HEK293 (cell line): ENCODE measurements around the gene ABCA12.

ENCODE experiments used
- CTCF ChIA-PET: fragments of 350-600 bp; formaldehyde crosslinking; extraction: SDS; loops from one replicate; lab custom pipeline; 2021; ENCODE audit warnings: antibody characterized with exemption; lab: Yijun Ruan, JAX
- POLR2A ChIA-PET: fragments of 300-600 bp; formaldehyde crosslinking; extraction: SDS; loops from one replicate; lab custom pipeline; 2020; ENCODE audit warnings: antibody characterized with exemption, inconsistent platforms; lab: Yijun Ruan, JAX
- H3K27ac ChIP-seq: fragments of 200-500 bp; sonication (Bioruptor generic); 2 replicates; pipeline ENCODE4 v1.5.1; 2014; ENCODE audit warnings: low read depth, low read length, control low read depth, inconsistent platforms; ENCODE audit errors: extremely low read depth
- H3K36me3 ChIP-seq, 2 experiments: fragments of 200-500 bp in 1 of 2; sonication (Bioruptor generic) in 1 of 2; 1 replicate in 1 of 2; 2 replicates in 1 of 2; pipeline ENCODE4 v1.5.1; 2014 to 2017; ENCODE audit warnings: inconsistent platforms in 2 of 2, low read length in 2 of 2; ENCODE audit not compliant: control insufficient read depth in 2 of 2, insufficient read depth in 1 of 2
- H3K4me1 ChIP-seq: fragments of 200-500 bp; sonication (Bioruptor generic); 2 replicates; pipeline ENCODE4 v1.5.1; 2014; ENCODE audit warnings: mild to moderate bottlenecking, low read length, inconsistent platforms; ENCODE audit not compliant: control insufficient read depth, insufficient read depth
- H3K4me3 ChIP-seq: 2 replicates; pipeline ENCODE4 v1.5.1; 2011; ENCODE audit warnings: low read depth, mild to moderate bottlenecking, control low read depth, low read length, moderate library complexity
- H3K9me3 ChIP-seq: fragments of 200-500 bp; sonication (Bioruptor generic); 2 replicates; pipeline ENCODE4 v1.5.1; 2014; ENCODE audit warnings: low read depth, low read length, inconsistent platforms; ENCODE audit not compliant: control insufficient read depth, insufficient read depth
- BCL11A ChIP-seq: fragments of 450-650 bp; formaldehyde crosslinking; IDR thresholded peaks from 2 replicates; pipeline ENCODE4 v1.5.1; 2016; ENCODE audit warnings: low read depth, missing biosample characterization, missing genetic modification characterization
- GFI1B ChIP-seq: fragments of 450-650 bp; formaldehyde crosslinking; IDR thresholded peaks from 2 replicates; pipeline ENCODE4 v1.5.1; 2016; ENCODE audit warnings: missing biosample characterization, missing genetic modification characterization
- HOXA7 ChIP-seq: sonication (generic); formaldehyde crosslinking; IDR thresholded peaks from 2 replicates; pipeline ENCODE4 v1.8.1; 2022; ENCODE audit warnings: missing genetic modification reagents, borderline replicate concordance
- SALL2 ChIP-seq: fragments of 450-650 bp; formaldehyde crosslinking; IDR thresholded peaks from 2 replicates; pipeline ENCODE4 v1.5.0; 2017; ENCODE audit warnings: missing biosample characterization, mild to moderate bottlenecking, missing genetic modification characterization, borderline replicate concordance
- SCRT1 ChIP-seq: fragments of 450-650 bp; formaldehyde crosslinking; IDR thresholded peaks from 2 replicates; pipeline ENCODE4 v1.5.1; 2016; ENCODE audit warnings: missing biosample characterization, missing genetic modification characterization, borderline replicate concordance
- WT1 ChIP-seq: fragments of 450-650 bp; formaldehyde crosslinking; IDR thresholded peaks from 2 replicates; pipeline ENCODE4 v1.5.1; 2016; ENCODE audit warnings: missing biosample characterization, missing genetic modification characterization
- ZFP3 ChIP-seq: fragments of 450-650 bp; formaldehyde crosslinking; IDR thresholded peaks from 2 replicates; pipeline ENCODE4 v1.5.1; 2016; ENCODE audit warnings: low read depth, missing biosample characterization, missing genetic modification characterization
- ZNF169 ChIP-seq: fragments of 450-650 bp; formaldehyde crosslinking; IDR thresholded peaks from 2 replicates; pipeline ENCODE4 v1.5.1; 2016; ENCODE audit warnings: missing biosample characterization, missing genetic modification characterization
- ZNF221 ChIP-seq: fragments of 450-650 bp; formaldehyde crosslinking; IDR thresholded peaks from 2 replicates; pipeline ENCODE4 v1.5.1; 2017; ENCODE audit warnings: missing biosample characterization, missing genetic modification characterization, borderline replicate concordance
- ZNF416 ChIP-seq: fragments of 450-650 bp; formaldehyde crosslinking; IDR thresholded peaks from 2 replicates; pipeline ENCODE4 v1.5.1; 2016; ENCODE audit warnings: missing biosample characterization, missing genetic modification characterization
- ZNF423 ChIP-seq: fragments of 450-650 bp; formaldehyde crosslinking; IDR thresholded peaks from 2 replicates; pipeline ENCODE4 v1.5.1; 2016; ENCODE audit warnings: missing biosample characterization, missing genetic modification characterization
- ZNF501 ChIP-seq: fragments of 450-650 bp; formaldehyde crosslinking; IDR thresholded peaks from 2 replicates; pipeline ENCODE4 v1.5.1; 2016; ENCODE audit warnings: missing biosample characterization, missing genetic modification characterization
- ZNF549 ChIP-seq: fragments of 450-650 bp; IDR thresholded peaks from 2 replicates; pipeline ENCODE4 v1.5.1; 2018; ENCODE audit warnings: missing biosample characterization, missing genetic modification characterization, mild to moderate bottlenecking, inconsistent platforms, moderate library complexity
- ZNF560 ChIP-seq: fragments of 450-650 bp; formaldehyde crosslinking; IDR thresholded peaks from 2 replicates; pipeline ENCODE4 v1.5.1; 2017; ENCODE audit warnings: missing biosample characterization, missing genetic modification characterization, borderline replicate concordance
- ZNF777 ChIP-seq: fragments of 450-650 bp; formaldehyde crosslinking; IDR thresholded peaks from 2 replicates; pipeline ENCODE4 v1.5.1; 2017; ENCODE audit warnings: missing biosample characterization, missing genetic modification characterization, borderline replicate concordance
- ZNF785 ChIP-seq: fragments of 450-650 bp; formaldehyde crosslinking; IDR thresholded peaks from 2 replicates; pipeline ENCODE4 v1.5.1; 2016; ENCODE audit warnings: missing biosample characterization, missing genetic modification characterization
- ZNF830 ChIP-seq: fragments of 450-650 bp; IDR thresholded peaks from 2 replicates; pipeline ENCODE4 v1.5.0; 2018; ENCODE audit warnings: missing biosample characterization, missing genetic modification characterization, low read depth, mild to moderate bottlenecking, moderate library complexity
- TF ChIP-seq, protein P1 (sequence below): fragments of 450-650 bp; formaldehyde crosslinking; IDR thresholded peaks from 2 replicates; pipeline ENCODE4 v1.5.1; 2017; ENCODE audit warnings: missing biosample characterization, missing genetic modification characterization
- TF ChIP-seq, protein P2 (sequence below): fragments of 450-650 bp; formaldehyde crosslinking; conservative IDR thresholded peaks from 2 replicates; pipeline ENCODE4 v1.5.1; 2016; ENCODE audit warnings: low read depth, missing biosample characterization, missing genetic modification characterization
- TF ChIP-seq, protein P3 (sequence below): fragments of 450-650 bp; formaldehyde crosslinking; IDR thresholded peaks from 2 replicates; pipeline ENCODE4 v1.5.1; 2017; ENCODE audit warnings: missing biosample characterization, missing genetic modification characterization
- TF ChIP-seq, protein P4 (sequence below): fragments of 450-650 bp; formaldehyde crosslinking; IDR thresholded peaks from 2 replicates; pipeline ENCODE4 v1.5.1; 2016; ENCODE audit warnings: missing biosample characterization, missing genetic modification characterization
- TF ChIP-seq, protein P5 (sequence below): fragments of 450-650 bp; formaldehyde crosslinking; IDR thresholded peaks from 2 replicates; pipeline ENCODE4 v1.5.1; 2016; ENCODE audit warnings: missing biosample characterization, missing genetic modification characterization
- TF ChIP-seq, protein P6 (sequence below): IDR thresholded peaks from 2 replicates; pipeline ENCODE4 v1.6.1; 2011; ENCODE audit warnings: mild to moderate bottlenecking, low read depth, low read length, borderline replicate concordance

Gene ABCA12

DNA sequence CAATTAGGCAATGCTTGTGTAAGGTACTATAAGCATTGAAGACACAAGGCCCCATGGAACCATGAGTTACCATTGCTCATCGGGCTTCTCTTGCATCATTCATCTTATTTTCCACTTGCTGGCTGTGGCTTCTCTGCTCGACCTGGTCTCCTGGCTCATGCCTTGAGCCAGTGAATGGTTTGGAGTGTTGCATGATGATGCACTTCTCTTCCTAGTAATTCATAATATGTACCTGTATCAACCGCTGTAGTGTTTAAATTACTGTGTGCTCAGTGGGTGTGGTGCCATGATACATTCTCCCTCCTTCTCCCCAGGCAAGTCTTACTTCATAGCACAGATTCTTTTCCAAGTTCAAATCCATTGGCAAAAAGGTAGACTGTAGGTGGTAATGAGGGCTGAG lies 66.8 kb downstream of the ABCA12 start:
- ChIA-PET CTCF (no interaction called here), POLR2A (no interaction called here)
- Histone ChIP-seq H3K4me3 (no peak overlapping the region), H3K4me1 (no peaks in the 10 kb centered on the region), H3K9me3 (no peaks in the 10 kb centered on the region), H3K27ac (no peak overlapping the region), H3K36me3 (no peaks in the 10 kb centered on the region)
- TF ChIP-seq, protein P1, sequence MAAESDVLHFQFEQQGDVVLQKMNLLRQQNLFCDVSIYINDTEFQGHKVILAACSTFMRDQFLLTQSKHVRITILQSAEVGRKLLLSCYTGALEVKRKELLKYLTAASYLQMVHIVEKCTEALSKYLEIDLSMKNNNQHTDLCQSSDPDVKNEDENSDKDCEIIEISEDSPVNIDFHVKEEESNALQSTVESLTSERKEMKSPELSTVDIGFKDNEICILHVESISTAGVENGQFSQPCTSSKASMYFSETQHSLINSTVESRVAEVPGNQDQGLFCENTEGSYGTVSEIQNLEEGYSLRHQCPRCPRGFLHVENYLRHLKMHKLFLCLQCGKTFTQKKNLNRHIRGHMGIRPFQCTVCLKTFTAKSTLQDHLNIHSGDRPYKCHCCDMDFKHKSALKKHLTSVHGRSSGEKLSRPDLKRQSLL = no peak
- TF ChIP-seq, protein P2, sequence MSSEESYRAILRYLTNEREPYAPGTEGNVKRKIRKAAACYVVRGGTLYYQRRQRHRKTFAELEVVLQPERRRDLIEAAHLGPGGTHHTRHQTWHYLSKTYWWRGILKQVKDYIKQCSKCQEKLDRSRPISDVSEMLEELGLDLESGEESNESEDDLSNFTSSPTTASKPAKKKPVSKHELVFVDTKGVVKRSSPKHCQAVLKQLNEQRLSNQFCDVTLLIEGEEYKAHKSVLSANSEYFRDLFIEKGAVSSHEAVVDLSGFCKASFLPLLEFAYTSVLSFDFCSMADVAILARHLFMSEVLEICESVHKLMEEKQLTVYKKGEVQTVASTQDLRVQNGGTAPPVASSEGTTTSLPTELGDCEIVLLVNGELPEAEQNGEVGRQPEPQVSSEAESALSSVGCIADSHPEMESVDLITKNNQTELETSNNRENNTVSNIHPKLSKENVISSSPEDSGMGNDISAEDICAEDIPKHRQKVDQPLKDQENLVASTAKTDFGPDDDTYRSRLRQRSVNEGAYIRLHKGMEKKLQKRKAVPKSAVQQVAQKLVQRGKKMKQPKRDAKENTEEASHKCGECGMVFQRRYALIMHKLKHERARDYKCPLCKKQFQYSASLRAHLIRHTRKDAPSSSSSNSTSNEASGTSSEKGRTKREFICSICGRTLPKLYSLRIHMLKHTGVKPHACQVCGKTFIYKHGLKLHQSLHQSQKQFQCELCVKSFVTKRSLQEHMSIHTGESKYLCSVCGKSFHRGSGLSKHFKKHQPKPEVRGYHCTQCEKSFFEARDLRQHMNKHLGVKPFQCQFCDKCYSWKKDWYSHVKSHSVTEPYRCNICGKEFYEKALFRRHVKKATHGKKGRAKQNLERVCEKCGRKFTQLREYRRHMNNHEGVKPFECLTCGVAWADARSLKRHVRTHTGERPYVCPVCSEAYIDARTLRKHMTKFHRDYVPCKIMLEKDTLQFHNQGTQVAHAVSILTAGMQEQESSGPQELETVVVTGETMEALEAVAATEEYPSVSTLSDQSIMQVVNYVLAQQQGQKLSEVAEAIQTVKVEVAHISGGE = no peak
- TF ChIP-seq, protein P3, sequence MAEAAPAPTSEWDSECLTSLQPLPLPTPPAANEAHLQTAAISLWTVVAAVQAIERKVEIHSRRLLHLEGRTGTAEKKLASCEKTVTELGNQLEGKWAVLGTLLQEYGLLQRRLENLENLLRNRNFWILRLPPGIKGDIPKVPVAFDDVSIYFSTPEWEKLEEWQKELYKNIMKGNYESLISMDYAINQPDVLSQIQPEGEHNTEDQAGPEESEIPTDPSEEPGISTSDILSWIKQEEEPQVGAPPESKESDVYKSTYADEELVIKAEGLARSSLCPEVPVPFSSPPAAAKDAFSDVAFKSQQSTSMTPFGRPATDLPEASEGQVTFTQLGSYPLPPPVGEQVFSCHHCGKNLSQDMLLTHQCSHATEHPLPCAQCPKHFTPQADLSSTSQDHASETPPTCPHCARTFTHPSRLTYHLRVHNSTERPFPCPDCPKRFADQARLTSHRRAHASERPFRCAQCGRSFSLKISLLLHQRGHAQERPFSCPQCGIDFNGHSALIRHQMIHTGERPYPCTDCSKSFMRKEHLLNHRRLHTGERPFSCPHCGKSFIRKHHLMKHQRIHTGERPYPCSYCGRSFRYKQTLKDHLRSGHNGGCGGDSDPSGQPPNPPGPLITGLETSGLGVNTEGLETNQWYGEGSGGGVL = no peak
- no peak for TF ChIP-seq ZNF416 (tag by site-specific recombination)
- no peak for TF ChIP-seq HOXA7 (CRISPR knock-in tag)
- TF ChIP-seq, protein P4, sequence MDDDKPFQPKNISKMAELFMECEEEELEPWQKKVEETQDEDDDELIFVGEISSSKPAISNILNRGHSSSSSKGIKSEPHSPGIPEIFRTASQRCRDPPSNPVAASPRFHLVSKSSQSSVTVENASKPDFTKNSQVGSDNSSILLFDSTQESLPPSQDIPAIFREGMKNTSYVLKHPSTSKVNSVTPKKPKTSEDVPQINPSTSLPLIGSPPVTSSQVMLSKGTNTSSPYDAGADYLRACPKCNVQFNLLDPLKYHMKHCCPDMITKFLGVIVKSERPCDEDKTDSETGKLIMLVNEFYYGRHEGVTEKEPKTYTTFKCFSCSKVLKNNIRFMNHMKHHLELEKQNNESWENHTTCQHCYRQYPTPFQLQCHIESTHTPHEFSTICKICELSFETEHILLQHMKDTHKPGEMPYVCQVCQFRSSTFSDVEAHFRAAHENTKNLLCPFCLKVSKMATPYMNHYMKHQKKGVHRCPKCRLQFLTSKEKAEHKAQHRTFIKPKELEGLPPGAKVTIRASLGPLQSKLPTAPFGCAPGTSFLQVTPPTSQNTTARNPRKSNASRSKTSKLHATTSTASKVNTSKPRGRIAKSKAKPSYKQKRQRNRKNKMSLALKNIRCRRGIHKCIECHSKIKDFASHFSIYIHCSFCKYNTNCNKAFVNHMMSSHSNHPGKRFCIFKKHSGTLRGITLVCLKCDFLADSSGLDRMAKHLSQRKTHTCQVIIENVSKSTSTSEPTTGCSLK (tag by site-specific recombination) = no peak
- TF ChIP-seq, protein P5, sequence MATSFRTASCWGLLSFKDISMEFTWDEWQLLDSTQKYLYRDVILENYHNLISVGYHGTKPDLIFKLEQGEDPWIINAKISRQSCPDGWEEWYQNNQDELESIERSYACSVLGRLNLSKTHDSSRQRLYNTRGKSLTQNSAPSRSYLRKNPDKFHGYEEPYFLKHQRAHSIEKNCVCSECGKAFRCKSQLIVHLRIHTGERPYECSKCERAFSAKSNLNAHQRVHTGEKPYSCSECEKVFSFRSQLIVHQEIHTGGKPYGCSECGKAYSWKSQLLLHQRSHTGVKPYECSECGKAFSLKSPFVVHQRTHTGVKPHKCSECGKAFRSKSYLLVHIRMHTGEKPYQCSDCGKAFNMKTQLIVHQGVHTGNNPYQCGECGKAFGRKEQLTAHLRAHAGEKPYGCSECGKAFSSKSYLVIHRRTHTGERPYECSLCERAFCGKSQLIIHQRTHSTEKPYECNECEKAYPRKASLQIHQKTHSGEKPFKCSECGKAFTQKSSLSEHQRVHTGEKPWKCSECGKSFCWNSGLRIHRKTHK (tag by site-specific recombination) = no peak
- no peak for TF ChIP-seq ZFP3 (tag by site-specific recombination)
- no peak for TF ChIP-seq ZNF169 (tag by site-specific recombination)
- TF ChIP-seq ZNF501 (tag by site-specific recombination) = no peak

DNA sequence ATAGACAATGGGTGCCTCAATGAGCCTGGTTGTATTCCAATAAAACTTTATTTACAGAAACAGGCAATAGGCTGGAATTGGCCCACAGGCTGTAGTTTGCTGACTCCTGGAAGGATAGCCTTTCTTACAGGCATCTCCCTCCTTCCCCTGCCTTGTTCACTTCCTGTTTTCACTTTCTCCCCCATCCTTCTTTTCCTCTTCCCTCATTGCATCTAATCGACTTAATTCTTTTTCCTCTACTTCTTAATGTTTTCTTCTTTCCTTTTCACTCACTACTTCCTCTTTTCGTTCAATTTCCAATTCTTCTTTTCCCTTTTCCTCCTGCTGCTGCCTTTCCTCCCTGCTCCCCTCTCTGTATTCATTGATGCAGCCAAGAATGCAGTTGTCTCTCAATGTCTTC lies 70.0 kb downstream of the ABCA12 start:
- H3K4me3 ChIP-seq = no peak overlapping the region
- ChIA-PET CTCF (no interaction called here), POLR2A (no interaction called here)
- no peak overlapping the region for H3K27ac ChIP-seq
- no peaks in the 10 kb centered on the region for H3K4me1 ChIP-seq
- H3K9me3 ChIP-seq = no peaks in the 10 kb centered on the region
- no peak for TF ChIP-seq SALL2
- TF ChIP-seq ZNF549 = no peak
- TF ChIP-seq ZNF560 = no peak
- TF ChIP-seq SCRT1 (tag by site-specific recombination) = no peak
- TF ChIP-seq ZNF423 (tag by site-specific recombination) = no peak
- no peak for TF ChIP-seq BCL11A (tag by site-specific recombination)
- TF ChIP-seq ZNF777 (tag by site-specific recombination) = no peak
- TF ChIP-seq ZNF830 = no peak
- no peak for TF ChIP-seq GFI1B
- no peak for TF ChIP-seq ZNF785
- no peak for TF ChIP-seq WT1 (tag by site-specific recombination)
- no peak for TF ChIP-seq ZNF221 (tag by site-specific recombination)
- TF ChIP-seq, protein P6, sequence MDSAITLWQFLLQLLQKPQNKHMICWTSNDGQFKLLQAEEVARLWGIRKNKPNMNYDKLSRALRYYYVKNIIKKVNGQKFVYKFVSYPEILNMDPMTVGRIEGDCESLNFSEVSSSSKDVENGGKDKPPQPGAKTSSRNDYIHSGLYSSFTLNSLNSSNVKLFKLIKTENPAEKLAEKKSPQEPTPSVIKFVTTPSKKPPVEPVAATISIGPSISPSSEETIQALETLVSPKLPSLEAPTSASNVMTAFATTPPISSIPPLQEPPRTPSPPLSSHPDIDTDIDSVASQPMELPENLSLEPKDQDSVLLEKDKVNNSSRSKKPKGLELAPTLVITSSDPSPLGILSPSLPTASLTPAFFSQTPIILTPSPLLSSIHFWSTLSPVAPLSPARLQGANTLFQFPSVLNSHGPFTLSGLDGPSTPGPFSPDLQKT = no peak
- H3K36me3 ChIP-seq = no peaks in the 10 kb centered on the region
